GM23338 (cell line): ENCODE data around the gene TENM4.

Experiments
- EZH2phosphoT487 ChIP-seq: fragments of 200-600 bp; sonication (generic); IDR thresholded peaks from one replicate; pipeline ENCODE4 v1.8.1; 2018; ENCODE audit warnings: antibody characterized with exemption; ENCODE audit not compliant: unreplicated experiment
- JUNB ChIP-seq: IDR thresholded peaks from one replicate; pipeline ENCODE4 v1.6.1; 2016; ENCODE audit warnings: antibody characterized with exemption; ENCODE audit not compliant: unreplicated experiment
- POLR2AphosphoS5 ChIP-seq: IDR thresholded peaks from 2 replicates; pipeline ENCODE4 v1.6.1; 2016; ENCODE audit warnings: antibody characterized with exemption, low read depth
- REST ChIP-seq: IDR thresholded peaks from one replicate; pipeline ENCODE4 v1.6.1; 2018; ENCODE audit warnings: antibody characterized with exemption; ENCODE audit not compliant: unreplicated experiment
- TF ChIP-seq, protein P1 (sequence below), 2 experiments: fragments of 200-600 bp in 1 of 2; sonication (generic) in 1 of 2; conservative IDR thresholded peaks; 2 replicates each; pipeline versions ENCODE4 v1.5.1 to v1.6.1; 2016 to 2017; ENCODE audit warnings: antibody characterized with exemption in 2 of 2, low read depth in 2 of 2, mild to moderate bottlenecking in 2 of 2, moderate library complexity in 1 of 2

DNA sequence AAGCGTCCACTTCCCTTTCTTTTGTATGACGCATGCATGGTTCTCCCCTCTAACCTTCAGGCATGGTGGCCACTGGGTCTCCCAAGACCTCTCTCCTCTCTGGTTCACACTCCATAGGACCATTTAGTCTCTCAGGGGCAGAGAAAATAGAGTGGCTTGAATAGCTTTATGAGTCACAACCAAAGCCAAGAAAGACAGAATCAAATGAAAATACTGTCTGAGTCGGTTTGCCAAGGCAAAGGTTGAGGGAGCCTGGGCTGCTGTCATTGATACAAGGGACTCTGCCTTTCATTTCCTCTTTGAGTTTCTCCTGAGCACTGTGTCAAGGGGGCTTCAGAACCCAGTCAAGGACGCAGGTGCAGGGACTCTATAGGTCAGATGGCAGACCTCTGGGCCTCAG is 44.2 kb downstream of the TENM4 start:
- TF ChIP-seq POLR2AphosphoS5 (no peak), REST (no peak), EZH2phosphoT487 (no peak), JUNB (no peak)
- TF ChIP-seq, protein P1, sequence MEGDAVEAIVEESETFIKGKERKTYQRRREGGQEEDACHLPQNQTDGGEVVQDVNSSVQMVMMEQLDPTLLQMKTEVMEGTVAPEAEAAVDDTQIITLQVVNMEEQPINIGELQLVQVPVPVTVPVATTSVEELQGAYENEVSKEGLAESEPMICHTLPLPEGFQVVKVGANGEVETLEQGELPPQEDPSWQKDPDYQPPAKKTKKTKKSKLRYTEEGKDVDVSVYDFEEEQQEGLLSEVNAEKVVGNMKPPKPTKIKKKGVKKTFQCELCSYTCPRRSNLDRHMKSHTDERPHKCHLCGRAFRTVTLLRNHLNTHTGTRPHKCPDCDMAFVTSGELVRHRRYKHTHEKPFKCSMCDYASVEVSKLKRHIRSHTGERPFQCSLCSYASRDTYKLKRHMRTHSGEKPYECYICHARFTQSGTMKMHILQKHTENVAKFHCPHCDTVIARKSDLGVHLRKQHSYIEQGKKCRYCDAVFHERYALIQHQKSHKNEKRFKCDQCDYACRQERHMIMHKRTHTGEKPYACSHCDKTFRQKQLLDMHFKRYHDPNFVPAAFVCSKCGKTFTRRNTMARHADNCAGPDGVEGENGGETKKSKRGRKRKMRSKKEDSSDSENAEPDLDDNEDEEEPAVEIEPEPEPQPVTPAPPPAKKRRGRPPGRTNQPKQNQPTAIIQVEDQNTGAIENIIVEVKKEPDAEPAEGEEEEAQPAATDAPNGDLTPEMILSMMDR (conservative IDR thresholded peaks at IDR 0.05; ENCODE audit: low read depth in 2 of 2), result no peak
